WERI-Rb-1 (cell line): Measurements from ENCODE around the gene BMP6.

ENCODE experiments used
- DNase-seq: peaks from one replicate; pipeline ENCODE4 v3.0.0-alpha.2; 2020
- H3K27ac ChIP-seq: fragments of 250-450 bp; sonication (Bioruptor Pico); 2 replicates; pipeline ENCODE4 v1.5.1; 2020; ENCODE audit warnings: mild to moderate bottlenecking, moderate library complexity
- H3K27me3 ChIP-seq: fragments of 250-450 bp; sonication (Bioruptor Pico); 2 replicates; pipeline ENCODE4 v1.5.1; 2021; ENCODE audit warnings: mild to moderate bottlenecking, low read depth, moderate library complexity; ENCODE audit not compliant: insufficient read depth, severe bottlenecking
- H3K36me3 ChIP-seq: fragments of 250-450 bp; sonication (Bioruptor Pico); 2 replicates; pipeline ENCODE4 v1.5.1; 2020; ENCODE audit warnings: mild to moderate bottlenecking, moderate library complexity
- H3K4me3 ChIP-seq: 2 replicates; pipeline ENCODE4 v1.5.1; 2011; ENCODE audit warnings: low read depth, mild to moderate bottlenecking, control low read depth, low read length
- H3K9me3 ChIP-seq: fragments of 250-450 bp; sonication (Bioruptor Pico); 2 replicates; pipeline ENCODE4 v1.5.1; 2021; ENCODE audit warnings: mild to moderate bottlenecking, moderate library complexity; ENCODE audit not compliant: severe bottlenecking
- CTCF ChIP-seq: IDR thresholded peaks from 2 replicates; pipeline ENCODE4 v1.5.1; 2011; ENCODE audit warnings: low read depth, mild to moderate bottlenecking, control low read depth, inconsistent platforms, low read length

The BMP6 gene

GRCh38 chr6:7879579-7879978 lies 153.7 kb downstream of the BMP6 start:
- Histone ChIP-seq H3K4me3 (no peak overlapping the region), H3K9me3 (no peaks in the 10 kb centered on the region), H3K36me3 (peaks cover 42% of the 10 kb centered on the region), H3K27me3 (no peaks in the 10 kb centered on the region), H3K27ac (no peak overlapping the region)
- TF ChIP-seq CTCF: no peak
- DNase-seq: no peak

- Histone ChIP-seq H3K9me3 (no peaks in the 10 kb centered on the region), H3K27me3 (no peaks in the 10 kb centered on the region), H3K27ac (no peak overlapping the region), H3K36me3 (peaks cover 48% of the 10 kb centered on the region), H3K4me3 (no peak overlapping the region)
- no peak for TF ChIP-seq CTCF
- no peak for DNase-seq
Observed at GRCh38 chr6:7879980-7880717, 154.2 kb downstream of the BMP6 start.

- H3K4me3 ChIP-seq: no peak overlapping the region
- no peak for TF ChIP-seq CTCF
- H3K27ac ChIP-seq: no peak overlapping the region
- no peaks in the 10 kb centered on the region for H3K9me3 ChIP-seq
- peaks cover 53% of the 10 kb centered on the region for H3K36me3 ChIP-seq
- no peak for DNase-seq
- no peaks in the 10 kb centered on the region for H3K27me3 ChIP-seq
Observed at GRCh38 chr6:7880718-7881107, 154.8 kb downstream of the BMP6 start.

GRCh38 chr6:7881765-7882500 lies 156.0 kb downstream of the BMP6 start:
- H3K36me3 ChIP-seq: peaks cover 65% of the 10 kb centered on the region
- H3K27ac ChIP-seq: no peak overlapping the region

GRCh38 chr6:7882505-7883257 lies 156.8 kb downstream of the BMP6 start:
- Histone ChIP-seq H3K27ac (no peak overlapping the region), H3K4me3 (no peak overlapping the region), H3K27me3 (no peaks in the 10 kb centered on the region), H3K36me3 (peaks cover 73% of the 10 kb centered on the region), H3K9me3 (no peaks in the 10 kb centered on the region)
- no peak for TF ChIP-seq CTCF
- no peak for DNase-seq

More at GRCh38 chr6:7881765-7882500, 156.0 kb downstream of the BMP6 start:
- H3K4me3 ChIP-seq: no peak overlapping the region
- H3K27me3 ChIP-seq: no peaks in the 10 kb centered on the region
- no peak for DNase-seq
- H3K9me3 ChIP-seq: no peaks in the 10 kb centered on the region
- no peak for TF ChIP-seq CTCF
